OCI-LY7 (cell line): ENCODE results near the gene ENTPD1.

Experiments
- CTCF ChIP-seq: fragments of 200-600 bp; sonication (generic); conservative IDR thresholded peaks from 2 replicates; pipeline ENCODE4 v1.5.1; 2014; ENCODE audit warnings: mild to moderate bottlenecking, antibody characterized with exemption, low read length, moderate library complexity, mixed read lengths
- EZH2phosphoT487 ChIP-seq: fragments of 200-600 bp; sonication (generic); IDR thresholded peaks from 2 replicates; pipeline ENCODE4 v1.6.1; 2018; ENCODE audit warnings: low read depth, borderline replicate concordance, mild to moderate bottlenecking, mixed run types, antibody characterized with exemption, low read length, moderate library complexity, mixed read lengths

DNA sequence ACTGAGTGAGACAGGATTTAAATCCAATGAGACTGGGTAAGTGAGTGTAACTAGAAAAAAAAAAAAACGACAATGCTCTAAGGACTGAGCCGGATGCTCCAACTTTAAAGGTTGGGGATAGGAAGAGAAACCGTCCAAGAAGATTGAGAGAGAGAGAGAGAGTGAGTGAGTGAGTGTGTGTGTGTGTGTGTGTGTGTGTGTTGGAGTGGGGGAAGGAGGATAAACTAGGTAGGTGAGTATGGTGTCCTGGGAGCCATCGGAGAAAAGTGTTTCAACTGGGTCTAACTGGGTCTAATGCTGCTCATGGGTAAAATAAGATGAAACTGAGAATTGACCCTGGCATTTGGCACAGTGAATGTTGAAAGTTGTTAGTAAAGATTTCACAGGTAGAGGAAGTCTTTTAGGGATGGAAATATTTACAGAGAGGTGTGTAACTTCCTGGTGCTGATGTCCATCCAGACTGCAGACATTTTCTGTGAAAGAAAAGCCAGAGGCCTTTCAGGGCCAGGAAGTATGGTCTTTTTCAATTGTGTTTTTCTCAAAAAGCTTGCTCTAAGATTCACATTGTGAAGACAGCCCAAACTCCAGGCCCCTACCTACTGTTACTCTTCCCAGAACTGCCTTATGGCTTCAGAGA is 14.2 kb downstream of the ENTPD1 start:
- TF ChIP-seq CTCF (no peak), EZH2phosphoT487 (no peak)
